Stimulated activated naive CD8-positive, alpha-beta T cell treated with anti-CD3 and anti-CD28 coated beads, Interleukin-15, Interleukin-2, amounts not matched to agents 100 ng/mL and 50 ng/mL, for 24 hours (primary cell): ENCODE measurements around the gene PALS2.

ENCODE experiments used
- H3K27ac Mint-ChIP-seq: one replicate; pipeline ENCODE4 v1.8.0; 2021; ENCODE audit warnings: mild to moderate bottlenecking, mixed read lengths
- H3K27me3 Mint-ChIP-seq: one replicate; pipeline ENCODE4 v1.8.0; 2021; ENCODE audit warnings: mixed read lengths
- H3K36me3 Mint-ChIP-seq: one replicate; pipeline ENCODE4 v1.8.0; 2021; ENCODE audit warnings: low read depth, mixed read lengths
- H3K4me1 Mint-ChIP-seq: one replicate; pipeline ENCODE4 v1.8.0; 2021; ENCODE audit warnings: low read depth, mixed read lengths
- H3K4me3 Mint-ChIP-seq: one replicate; pipeline ENCODE4 v1.8.0; 2021; ENCODE audit warnings: mild to moderate bottlenecking, mixed read lengths
- H3K9me3 Mint-ChIP-seq: one replicate; pipeline ENCODE4 v1.8.0; 2021; ENCODE audit warnings: mixed read lengths

PALS2 gene, protein sequence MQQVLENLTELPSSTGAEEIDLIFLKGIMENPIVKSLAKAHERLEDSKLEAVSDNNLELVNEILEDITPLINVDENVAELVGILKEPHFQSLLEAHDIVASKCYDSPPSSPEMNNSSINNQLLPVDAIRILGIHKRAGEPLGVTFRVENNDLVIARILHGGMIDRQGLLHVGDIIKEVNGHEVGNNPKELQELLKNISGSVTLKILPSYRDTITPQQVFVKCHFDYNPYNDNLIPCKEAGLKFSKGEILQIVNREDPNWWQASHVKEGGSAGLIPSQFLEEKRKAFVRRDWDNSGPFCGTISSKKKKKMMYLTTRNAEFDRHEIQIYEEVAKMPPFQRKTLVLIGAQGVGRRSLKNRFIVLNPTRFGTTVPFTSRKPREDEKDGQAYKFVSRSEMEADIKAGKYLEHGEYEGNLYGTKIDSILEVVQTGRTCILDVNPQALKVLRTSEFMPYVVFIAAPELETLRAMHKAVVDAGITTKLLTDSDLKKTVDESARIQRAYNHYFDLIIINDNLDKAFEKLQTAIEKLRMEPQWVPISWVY

DNA sequence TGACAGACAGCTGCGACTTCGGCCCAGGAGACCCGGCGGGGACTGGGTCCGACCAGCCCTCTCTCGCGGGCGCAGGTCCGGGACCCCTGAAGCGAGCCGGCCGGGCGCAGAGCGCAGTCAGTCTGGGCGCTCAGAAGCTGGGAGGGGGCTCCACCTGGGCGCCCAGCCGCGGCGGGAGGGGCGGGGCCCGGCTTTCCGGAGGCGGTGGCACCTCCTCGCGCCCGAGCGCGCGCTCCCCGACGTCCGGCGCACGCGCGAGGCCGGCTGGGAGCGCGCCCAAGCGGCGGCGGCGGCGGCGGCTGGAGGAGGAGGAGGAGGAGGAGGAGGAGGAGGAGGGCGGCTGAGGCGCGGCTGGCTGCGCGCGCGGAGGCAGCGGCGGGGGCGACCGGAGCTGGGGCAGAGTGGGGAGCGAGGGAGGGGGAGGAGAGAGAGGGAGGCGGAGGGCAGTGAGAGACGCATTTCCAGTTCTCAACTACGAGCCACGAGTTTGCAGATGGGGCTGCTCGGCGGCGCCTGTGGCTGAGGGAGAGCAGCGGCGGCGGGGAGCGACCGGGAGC lies at the start of gene PALS2:
PALS2 (plus strand) TSS at position 456 of the 557 bp plus-strand sequence. CDS start 50,216 bp downstream, outside the sequence.
- no peaks in the 10 kb centered on the region for H3K36me3 Mint-ChIP-seq
- peaks cover 31% of the 10 kb centered on the region for H3K27me3 Mint-ChIP-seq
- H3K27ac Mint-ChIP-seq = peak within 1 kb of the TSS; percentile 89
- H3K4me1 Mint-ChIP-seq = peaks cover 39% of the 10 kb centered on the region
- H3K9me3 Mint-ChIP-seq = no peaks in the 10 kb centered on the region
- H3K4me3 Mint-ChIP-seq = peak within 1 kb of the TSS; percentile 97

DNA sequence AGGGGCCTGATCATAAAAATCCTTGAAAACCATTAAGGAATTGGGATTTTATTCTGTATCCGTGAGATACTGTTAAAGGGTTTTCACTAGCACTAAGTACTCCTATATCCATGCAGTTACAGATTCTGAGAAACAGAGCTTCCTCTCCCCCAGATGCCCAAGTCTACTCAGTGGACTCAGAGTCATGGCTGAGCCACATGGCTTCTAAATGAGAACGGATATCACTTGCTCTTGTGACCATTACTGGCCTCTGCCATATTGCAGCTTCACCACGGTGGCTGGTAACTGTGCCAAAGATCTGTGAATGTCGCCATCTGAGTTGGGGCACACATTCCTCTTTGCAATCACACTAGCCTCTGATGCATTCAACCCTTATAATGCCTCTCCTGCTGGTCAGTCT lies 42.0 kb upstream of the PALS2 start:
- H3K36me3 Mint-ChIP-seq = no peaks in the 10 kb centered on the region
- H3K9me3 Mint-ChIP-seq = no peaks in the 10 kb centered on the region
- H3K4me1 Mint-ChIP-seq = no peaks in the 10 kb centered on the region
- no peak overlapping the region for H3K4me3 Mint-ChIP-seq
- H3K27ac Mint-ChIP-seq = no peak overlapping the region
- H3K27me3 Mint-ChIP-seq = peaks cover 16% of the 10 kb centered on the region

DNA sequence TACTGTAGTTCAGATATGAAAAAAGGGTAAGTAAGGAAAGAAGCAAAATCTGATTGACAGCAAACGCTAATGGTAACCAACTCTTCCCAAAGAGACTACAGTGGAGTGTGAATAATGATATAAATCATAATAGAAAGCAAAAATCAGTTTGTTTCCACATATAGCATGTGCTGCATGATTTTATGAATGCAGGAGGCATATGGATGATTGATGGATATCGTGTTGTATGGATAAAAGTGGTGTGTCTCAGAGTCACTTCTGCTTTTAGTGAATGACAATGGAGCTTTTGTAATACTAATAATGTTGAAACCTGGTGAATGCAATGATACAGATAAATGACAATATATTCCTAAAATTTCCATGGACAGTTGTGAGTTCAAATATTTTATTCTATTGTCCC lies 36.6 kb upstream of the PALS2 start:
- Mint-ChIP-seq H3K27me3 (peaks cover 3% of the 10 kb centered on the region), H3K4me1 (no peaks in the 10 kb centered on the region), H3K9me3 (no peaks in the 10 kb centered on the region), H3K27ac (no peak overlapping the region), H3K36me3 (no peaks in the 10 kb centered on the region), H3K4me3 (no peak overlapping the region)

DNA sequence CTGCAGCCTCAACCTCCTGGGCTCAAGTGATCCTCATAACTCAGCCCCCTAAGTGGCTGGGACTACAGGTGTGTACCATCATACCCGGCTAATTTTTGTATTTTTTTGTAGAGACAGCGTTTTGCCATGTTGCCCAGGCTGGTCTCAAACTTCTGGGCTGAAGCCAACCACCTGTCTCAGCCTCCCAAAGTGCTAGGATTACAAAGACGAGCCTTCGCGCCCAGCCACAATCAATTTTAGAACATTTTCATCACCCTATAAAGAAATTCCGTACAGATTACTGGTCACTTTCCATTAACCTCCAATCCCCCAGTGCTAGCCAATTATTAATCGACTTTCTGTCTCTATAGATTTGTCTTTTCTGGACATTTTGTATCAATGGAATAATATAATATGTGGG lies 32.3 kb upstream of the PALS2 start:
- Mint-ChIP-seq H3K27ac (no peak overlapping the region), H3K36me3 (no peaks in the 10 kb centered on the region), H3K27me3 (peaks cover 9% of the 10 kb centered on the region)

DNA sequence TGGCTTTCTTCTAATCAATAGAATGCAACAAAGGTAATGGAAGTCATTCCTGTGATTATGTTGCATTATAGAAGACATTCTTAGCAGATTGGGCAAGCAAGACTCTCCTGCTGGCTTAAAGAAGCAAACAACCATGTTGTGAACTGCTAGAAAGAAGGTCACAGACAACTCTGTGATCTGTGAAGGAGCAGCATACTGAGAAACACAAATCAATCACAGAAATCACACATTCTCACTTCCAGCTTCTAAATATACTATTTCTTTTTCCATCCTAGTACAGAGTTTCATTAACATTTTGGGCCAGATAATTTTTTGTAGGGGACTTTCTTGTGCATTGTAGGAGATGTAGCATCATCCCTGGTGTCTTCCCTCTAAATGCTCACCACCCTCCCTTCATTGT lies 28.0 kb upstream of the PALS2 start:
- Mint-ChIP-seq H3K4me3 (no peak overlapping the region), H3K36me3 (no peaks in the 10 kb centered on the region), H3K27ac (no peak overlapping the region), H3K9me3 (no peaks in the 10 kb centered on the region), H3K27me3 (peaks cover 15% of the 10 kb centered on the region), H3K4me1 (no peaks in the 10 kb centered on the region)

More for the DNA sequence above, 32.3 kb upstream of the PALS2 start:
- H3K4me1 Mint-ChIP-seq = no peaks in the 10 kb centered on the region
- H3K4me3 Mint-ChIP-seq = no peak overlapping the region
- H3K9me3 Mint-ChIP-seq = no peaks in the 10 kb centered on the region

DNA sequence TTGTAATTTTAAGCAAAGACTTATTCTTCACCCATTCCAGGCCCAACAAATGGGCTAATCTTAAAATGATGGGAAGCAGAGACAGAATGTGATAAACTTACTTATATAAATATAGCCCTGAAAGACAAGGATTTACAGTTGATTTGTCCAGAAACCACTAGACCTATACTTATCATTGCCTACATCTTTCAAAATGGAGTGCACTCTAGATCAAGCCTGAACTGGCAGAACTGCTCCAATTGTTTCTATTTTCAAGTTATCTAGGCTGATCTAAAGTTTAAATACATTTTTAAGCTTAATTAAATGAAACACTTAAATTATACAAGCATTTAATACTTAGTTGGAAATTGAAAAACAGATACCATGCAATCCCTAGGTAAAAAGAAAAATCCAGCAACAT lies 24.9 kb upstream of the PALS2 start:
- H3K36me3 Mint-ChIP-seq = no peaks in the 10 kb centered on the region
- no peak overlapping the region for H3K4me3 Mint-ChIP-seq
- H3K4me1 Mint-ChIP-seq = no peaks in the 10 kb centered on the region
- no peaks in the 10 kb centered on the region for H3K9me3 Mint-ChIP-seq
- peaks cover 14% of the 10 kb centered on the region for H3K27me3 Mint-ChIP-seq
- no peak overlapping the region for H3K27ac Mint-ChIP-seq

DNA sequence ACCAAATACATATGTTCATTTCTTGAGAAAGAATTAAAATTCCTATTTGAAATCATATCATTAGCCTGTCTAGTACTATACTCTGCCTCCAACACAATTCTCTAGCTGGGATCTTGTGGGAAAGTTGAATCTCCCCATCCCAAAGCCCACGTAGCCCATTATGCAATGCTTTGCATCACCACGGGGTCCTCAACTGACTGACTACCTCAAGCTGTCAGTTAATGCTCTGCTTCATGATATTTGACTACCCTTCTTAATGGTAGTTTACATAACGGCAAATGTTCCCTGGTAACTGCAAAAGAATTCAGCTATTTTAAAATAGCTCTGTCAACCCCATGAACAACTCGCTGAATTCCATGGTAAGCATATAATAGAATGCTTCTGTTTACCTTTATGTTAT lies 23.3 kb upstream of the PALS2 start:
- Mint-ChIP-seq H3K4me3 (no peak overlapping the region), H3K27ac (no peak overlapping the region), H3K4me1 (no peaks in the 10 kb centered on the region), H3K27me3 (peaks cover 10% of the 10 kb centered on the region), H3K9me3 (no peaks in the 10 kb centered on the region), H3K36me3 (no peaks in the 10 kb centered on the region)

DNA sequence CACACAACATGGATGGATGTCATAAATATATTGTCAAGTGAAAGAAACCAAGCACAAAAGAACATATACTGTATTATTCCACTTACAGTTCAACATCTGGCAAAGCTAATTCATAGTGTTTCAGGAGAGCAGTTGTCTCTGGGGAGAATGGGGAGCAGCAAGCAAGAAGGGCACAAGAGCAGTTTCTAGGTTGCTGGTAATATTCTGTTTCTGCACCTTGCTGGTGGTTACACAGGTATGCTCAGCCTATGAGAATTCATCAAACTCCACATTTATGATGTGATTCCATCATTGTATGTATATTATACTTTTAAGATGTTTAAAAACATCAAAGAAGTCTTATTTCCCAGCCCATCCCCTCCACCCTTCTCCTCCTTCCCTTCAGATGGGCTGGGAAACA lies 18.1 kb upstream of the PALS2 start:
- H3K27ac Mint-ChIP-seq = no peak overlapping the region
- no peak overlapping the region for H3K4me3 Mint-ChIP-seq
- H3K4me1 Mint-ChIP-seq = peaks cover 2% of the 10 kb centered on the region
- no peaks in the 10 kb centered on the region for H3K9me3 Mint-ChIP-seq
- peaks cover 3% of the 10 kb centered on the region for H3K27me3 Mint-ChIP-seq
- H3K36me3 Mint-ChIP-seq = no peaks in the 10 kb centered on the region

DNA sequence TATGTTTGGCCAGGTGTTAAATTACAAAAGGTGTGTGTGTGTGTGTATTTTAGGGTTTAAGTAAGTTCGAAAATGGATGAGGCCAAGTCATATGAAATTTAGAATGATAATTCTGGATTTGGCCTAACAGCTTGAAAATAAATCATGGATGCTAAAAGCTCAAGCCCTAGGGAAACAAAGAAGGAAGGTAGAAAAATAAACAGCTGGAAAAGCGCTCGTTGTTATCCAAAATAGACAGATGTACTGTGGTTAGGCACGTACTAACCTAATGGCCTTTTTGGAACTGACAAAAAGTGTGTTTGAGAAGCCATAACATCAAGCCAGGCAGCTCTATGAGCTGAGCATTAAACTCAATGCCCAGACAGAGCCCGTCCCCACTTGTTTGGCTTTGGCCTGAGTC lies 17.5 kb upstream of the PALS2 start:
- Mint-ChIP-seq H3K36me3 (no peaks in the 10 kb centered on the region), H3K27me3 (peaks cover 3% of the 10 kb centered on the region), H3K27ac (no peak overlapping the region), H3K9me3 (no peaks in the 10 kb centered on the region), H3K4me1 (peaks cover 7% of the 10 kb centered on the region), H3K4me3 (no peak overlapping the region)

DNA sequence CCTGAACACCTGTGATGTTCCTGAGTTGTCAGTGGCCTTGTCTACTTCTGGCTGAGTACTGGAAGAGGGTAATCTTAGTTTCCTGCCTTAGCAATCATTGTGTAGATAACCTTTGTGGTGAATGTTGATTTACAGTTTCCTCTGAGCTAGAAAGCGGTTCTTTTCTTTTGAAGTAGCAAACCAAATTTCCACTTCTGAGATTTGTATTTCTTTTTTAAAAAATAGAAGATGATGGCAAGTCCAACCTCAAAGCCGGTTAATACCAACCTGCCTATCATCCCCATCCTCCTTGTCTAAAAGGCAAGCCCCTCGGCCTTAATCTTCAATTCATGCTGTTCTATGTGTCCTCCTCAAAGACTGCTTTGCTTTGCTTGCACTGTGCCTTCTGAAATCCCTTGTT lies 12.5 kb upstream of the PALS2 start:
- Mint-ChIP-seq H3K27ac (peak overlapping the region; percentile 30), H3K4me3 (no peak overlapping the region), H3K27me3 (peaks cover 3% of the 10 kb centered on the region), H3K9me3 (no peaks in the 10 kb centered on the region), H3K36me3 (no peaks in the 10 kb centered on the region), H3K4me1 (peaks cover 20% of the 10 kb centered on the region)

DNA sequence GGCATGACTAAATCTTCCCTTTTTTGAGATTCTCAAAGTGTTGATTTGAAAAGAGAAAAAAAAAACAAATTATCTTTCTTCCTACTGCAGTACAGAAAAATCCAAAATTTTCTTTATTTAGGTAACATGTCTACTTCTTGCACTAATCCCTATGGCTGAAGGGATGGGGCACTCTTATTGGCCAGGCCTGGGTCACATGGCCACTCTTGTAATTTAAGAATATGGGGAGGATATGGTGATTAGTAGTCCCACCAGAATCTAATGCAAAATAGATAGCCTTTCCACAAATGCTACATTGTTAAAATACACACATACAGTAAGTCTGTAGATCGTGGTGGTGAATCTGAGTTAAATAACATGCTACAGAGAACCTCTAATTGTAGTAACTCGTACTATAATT lies 7.0 kb upstream of the PALS2 start:
- no peaks in the 10 kb centered on the region for H3K9me3 Mint-ChIP-seq
- no peaks in the 10 kb centered on the region for H3K36me3 Mint-ChIP-seq
- peaks cover 19% of the 10 kb centered on the region for H3K27me3 Mint-ChIP-seq
- H3K4me1 Mint-ChIP-seq = peaks cover 7% of the 10 kb centered on the region
- H3K27ac Mint-ChIP-seq = no peak overlapping the region
- H3K4me3 Mint-ChIP-seq = no peak overlapping the region

DNA sequence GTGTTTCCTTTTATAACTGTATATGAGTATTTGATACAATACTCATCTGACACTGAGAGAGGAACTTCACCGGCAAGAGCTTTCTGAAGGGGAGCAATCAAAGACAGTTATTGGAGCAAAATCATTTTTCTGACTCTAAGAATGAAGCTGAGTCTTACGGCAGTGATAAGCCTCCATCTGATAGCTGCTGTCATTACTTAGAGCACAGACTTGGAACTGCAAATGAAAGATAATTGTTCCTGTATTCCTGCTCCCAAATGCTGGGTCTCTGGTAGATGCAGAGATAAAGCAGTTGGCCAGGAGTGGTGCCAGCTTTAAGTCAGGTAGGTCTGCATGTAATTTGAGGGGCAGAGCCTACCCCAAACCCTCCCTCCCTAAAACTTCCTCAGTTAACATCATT lies 2.3 kb upstream of the PALS2 start:
- H3K4me3 Mint-ChIP-seq = no peak overlapping the region
- no peak overlapping the region for H3K27ac Mint-ChIP-seq
- H3K4me1 Mint-ChIP-seq = peaks cover 27% of the 10 kb centered on the region
- H3K9me3 Mint-ChIP-seq = no peaks in the 10 kb centered on the region
- H3K36me3 Mint-ChIP-seq = no peaks in the 10 kb centered on the region
- peaks cover 31% of the 10 kb centered on the region for H3K27me3 Mint-ChIP-seq

DNA sequence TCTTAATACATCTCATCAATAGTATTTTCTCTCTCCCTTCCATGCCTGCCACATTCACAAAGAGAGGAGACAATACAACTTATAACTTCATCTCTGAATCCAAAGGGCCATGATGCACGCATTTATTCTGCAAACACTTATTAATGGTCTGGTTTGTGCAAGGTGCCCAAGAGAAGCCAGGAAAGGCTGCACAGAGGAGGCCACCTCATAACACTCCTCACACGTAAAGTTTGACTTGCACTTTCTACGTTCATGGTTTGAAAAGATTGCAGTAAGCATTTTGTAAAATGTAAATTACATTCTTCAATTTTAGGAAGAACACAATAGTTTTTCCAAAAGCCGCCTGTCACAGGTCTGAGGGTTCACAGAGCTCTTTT lies 1.2 kb upstream of the PALS2 start:
- Mint-ChIP-seq H3K4me3 (peak overlapping the region; percentile 82), H3K9me3 (no peaks in the 10 kb centered on the region), H3K36me3 (no peaks in the 10 kb centered on the region), H3K27me3 (peaks cover 31% of the 10 kb centered on the region), H3K4me1 (peaks cover 34% of the 10 kb centered on the region), H3K27ac (peak overlapping the region; percentile 72)

DNA sequence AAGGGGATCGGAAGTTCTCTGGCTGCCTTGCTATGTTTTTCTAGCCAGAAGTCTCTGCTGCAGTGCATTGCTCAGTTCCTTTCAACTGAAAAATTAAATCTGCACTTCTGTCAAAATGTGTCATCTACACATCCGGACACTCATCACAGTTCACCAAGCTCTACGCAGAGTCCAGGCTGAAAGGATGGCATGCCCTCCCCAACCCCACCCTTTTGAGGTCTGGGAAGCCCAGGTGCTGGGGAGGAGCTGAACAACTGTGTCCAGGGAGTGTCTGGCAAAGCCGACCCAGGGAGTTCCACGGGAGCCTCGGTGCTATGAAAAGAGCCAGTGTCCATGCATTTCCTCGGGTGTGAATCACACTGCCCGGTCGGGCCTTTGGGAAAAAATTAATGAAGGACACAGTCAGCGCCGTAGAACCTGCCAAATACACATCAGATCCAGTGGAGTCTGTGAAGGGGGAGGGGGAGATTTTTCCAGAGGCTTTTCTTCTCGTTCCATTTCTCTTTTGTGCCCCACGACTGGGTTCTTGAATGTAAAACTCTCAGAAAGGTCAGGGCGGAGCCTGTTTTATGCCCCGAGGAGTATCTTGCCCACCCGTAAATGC lies 757 bp upstream of the PALS2 start:
- Mint-ChIP-seq H3K9me3 (no peaks in the 10 kb centered on the region), H3K4me3 (peak overlapping the region; percentile 82), H3K27ac (peak overlapping the region; percentile 72), H3K36me3 (no peaks in the 10 kb centered on the region), H3K27me3 (peaks cover 31% of the 10 kb centered on the region), H3K4me1 (peaks cover 38% of the 10 kb centered on the region)

DNA sequence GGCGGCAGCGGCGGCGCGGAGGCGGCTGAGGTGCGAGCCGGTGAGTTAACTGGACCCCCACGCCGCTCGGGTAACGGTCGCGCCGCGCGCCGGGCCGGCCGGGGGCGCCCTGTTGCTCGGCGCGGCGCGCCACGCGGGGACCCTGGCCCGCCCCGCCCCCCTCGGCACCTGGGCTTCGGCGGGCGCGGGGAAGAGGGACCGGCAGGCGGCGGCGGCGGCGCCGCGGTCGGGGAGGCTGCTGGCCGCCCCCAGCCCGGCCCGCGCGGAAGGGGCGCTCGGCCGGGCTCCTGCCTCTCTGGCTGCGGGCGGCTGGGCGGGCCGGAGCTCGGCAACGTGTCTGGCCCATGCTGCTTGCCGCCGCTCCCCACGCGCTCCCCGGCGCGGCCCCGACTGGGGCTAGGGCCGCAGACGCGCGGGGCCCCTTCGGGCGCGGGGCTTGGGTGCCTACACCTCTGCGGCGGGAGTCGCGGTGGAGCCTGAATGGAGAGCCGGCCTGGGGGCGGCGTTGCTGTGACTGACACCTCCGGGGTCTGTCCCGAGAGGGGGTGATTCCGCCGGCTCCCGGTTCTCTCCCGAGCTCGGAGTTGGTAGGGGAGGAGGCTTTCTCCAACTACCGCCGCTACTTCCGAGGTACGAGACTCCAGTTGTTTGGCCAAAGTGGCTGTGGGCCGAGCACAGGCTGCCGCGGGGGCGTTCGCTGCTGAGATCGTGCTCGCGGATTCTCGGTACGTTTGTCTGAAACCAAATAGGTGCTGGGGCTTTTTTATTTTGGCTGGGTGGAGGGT lies 494 bp downstream of the PALS2 start:
- peak overlapping the region; percentile 89 for H3K27ac Mint-ChIP-seq
- H3K36me3 Mint-ChIP-seq = no peaks in the 10 kb centered on the region
- no peaks in the 10 kb centered on the region for H3K9me3 Mint-ChIP-seq
- H3K27me3 Mint-ChIP-seq = peaks cover 31% of the 10 kb centered on the region
- H3K4me1 Mint-ChIP-seq = peaks cover 45% of the 10 kb centered on the region
- H3K4me3 Mint-ChIP-seq = peak overlapping the region; percentile 97
